Putamen (tissue), 1 donor: ENCODE data around the gene PDE4B.
"Not testable (repeated sequence)": the region's sequence is repeated elsewhere in the genome, so short reads cannot be mapped to it uniquely, and the experiment has no call there.

ENCODE experiments used
- DNase-seq: peaks from one replicate; pipeline ENCODE4 v3.0.0-alpha.2; 2016; ENCODE audit warnings: low spot score

Gene PDE4B

GRCh38 chr1:66311628-66312027 is 518.9 kb downstream of the PDE4B start:
- DNase-seq = no peak

DNA sequence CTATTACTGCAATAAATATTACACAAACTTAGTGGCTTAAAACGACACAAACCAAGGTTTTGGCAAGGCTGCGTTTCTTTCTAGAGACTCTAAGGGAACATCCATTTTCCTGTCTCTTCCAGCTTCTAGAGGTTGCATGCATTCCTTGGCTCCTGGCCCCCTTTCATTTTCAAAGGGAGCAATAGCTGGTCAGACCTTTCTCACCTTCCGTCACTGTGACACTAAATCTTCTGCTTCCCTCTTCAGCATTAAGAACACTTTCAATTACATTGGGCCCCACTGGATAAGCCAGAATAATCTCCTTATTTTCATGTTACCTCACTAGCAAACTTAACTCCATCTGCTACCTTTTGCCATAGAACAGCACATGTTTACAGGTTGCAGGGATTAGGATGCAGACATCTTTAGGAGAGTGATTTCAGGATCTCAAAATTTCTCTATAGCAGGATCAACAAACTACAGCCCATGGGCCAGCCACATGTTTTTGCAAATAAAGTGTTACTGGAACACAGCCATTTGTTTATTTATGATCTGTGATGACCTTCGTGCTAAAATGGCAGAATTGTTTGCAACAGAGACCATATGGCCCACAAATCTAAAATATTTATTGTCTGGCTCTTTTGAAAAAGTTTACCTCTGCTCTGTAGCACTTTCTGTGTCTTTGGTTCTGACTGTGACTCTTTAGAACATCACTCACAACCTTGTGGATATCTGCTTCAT is 519.7 kb downstream of the PDE4B start:
- DNase-seq = no peak

- no peak for DNase-seq
Observed at GRCh38 chr1:66313429-66313828, 520.7 kb downstream of the PDE4B start.

DNA sequence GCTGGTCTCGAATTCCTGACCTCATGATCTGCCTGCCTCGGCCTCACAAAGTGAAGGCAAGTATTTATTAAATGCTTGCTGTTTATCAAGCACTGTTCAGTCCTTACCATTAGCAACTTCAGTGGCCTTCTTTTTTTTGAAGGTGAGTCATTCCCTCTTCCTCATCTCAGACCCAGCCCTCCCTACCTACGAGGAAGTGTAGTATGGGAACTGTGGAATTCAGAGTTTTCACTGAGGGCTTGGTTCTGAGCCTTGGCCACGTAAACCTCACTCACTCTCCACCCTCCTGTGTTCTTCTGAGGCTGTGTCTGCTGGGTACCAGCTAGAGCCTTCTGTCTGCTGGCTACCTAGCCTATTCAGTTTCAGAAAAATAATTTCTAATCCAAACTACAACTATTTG is 523.0 kb downstream of the PDE4B start:
- no peak for DNase-seq

GRCh38 chr1:66316464-66317247 is 524.0 kb downstream of the PDE4B start:
- DNase-seq = no peak

- DNase-seq = no peak
Observed at GRCh38 chr1:66317248-66317515, 524.5 kb downstream of the PDE4B start.

- DNase-seq = no peak
Observed at GRCh38 chr1:66320231-66320630, 527.5 kb downstream of the PDE4B start.

- not testable (repeated sequence) for DNase-seq
Observed at GRCh38 chr1:66322462-66322861, 529.8 kb downstream of the PDE4B start.

DNA sequence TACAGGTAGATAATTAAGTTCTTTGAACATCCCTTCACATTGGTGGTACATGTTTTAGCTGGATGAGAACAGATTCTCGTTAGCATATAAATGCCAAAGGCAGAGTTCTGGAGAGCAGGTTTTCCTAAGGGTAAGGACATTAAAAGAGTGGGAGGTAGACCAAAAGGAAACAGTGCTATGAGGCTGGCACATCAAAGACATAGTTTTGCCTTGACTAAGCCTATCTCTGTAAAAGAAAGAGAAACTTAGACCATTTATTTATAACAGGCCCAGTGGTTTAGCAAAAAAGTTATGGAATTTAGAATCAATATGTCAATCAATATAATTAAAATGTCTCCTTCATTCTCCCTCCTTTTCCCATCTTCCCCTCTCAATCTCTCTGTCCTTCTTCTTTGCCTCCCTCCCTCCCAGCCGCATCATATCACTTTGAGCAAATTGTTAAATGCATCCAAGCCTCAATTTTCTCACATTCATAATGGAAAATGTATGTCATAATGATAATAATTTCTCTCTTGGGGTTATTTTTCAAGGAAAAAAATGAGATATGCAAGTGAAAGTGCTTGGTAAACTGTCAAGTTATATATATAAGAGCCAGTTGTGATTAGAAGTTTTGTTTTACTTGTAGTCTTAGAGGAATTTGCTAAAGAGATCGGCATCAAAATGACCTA is 531.4 kb downstream of the PDE4B start:
- no peak for DNase-seq

GRCh38 chr1:66325594-66326380 is 533.1 kb downstream of the PDE4B start:
- DNase-seq = no peak

- DNase-seq = no peak
Observed at GRCh38 chr1:66326867-66327266, 534.2 kb downstream of the PDE4B start.

DNA sequence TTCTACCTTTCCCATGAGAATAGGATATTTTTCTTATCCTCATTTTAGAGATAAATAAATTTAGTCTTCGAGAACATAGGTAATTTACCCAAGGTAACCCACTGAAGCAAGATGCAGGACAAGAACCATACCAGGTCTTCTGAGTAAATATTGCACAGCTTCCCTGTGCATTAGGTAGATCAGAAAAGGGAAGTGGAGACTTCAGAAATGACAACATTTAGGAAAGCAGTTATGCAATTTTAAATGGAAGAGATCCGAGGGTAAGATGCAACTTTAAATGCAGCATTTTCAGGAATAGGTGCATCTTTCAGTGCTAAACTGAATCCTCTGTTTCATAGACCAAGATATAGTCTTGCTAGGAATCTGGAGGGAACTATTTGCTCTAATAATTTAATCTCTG is 534.9 kb downstream of the PDE4B start:
- no peak for DNase-seq

- no peak for DNase-seq
Observed at GRCh38 chr1:66328896-66329295, 536.2 kb downstream of the PDE4B start.

DNA sequence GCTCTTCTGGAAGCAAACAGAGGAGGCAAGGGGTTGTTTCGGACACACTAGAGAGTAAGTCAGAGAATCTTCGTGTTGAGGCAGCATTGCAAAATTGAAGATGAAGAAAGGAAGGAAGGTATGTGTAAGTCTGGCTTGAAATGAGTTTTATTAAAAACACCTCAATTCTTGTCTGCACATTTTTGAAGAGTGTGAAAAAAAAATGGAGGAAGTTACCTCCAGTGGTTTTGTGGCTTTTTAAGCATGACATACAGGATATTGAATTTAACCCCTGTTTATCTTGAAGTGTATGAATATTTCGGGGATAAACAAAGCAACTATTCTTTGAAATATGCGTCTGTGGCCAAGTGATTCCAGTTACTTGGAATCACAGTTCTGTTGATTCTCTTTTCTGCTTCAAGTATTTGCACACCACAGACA is 538.0 kb downstream of the PDE4B start:
- no peak for DNase-seq

GRCh38 chr1:66331658-66332547 is 539.2 kb downstream of the PDE4B start:
- no peak for DNase-seq

DNA sequence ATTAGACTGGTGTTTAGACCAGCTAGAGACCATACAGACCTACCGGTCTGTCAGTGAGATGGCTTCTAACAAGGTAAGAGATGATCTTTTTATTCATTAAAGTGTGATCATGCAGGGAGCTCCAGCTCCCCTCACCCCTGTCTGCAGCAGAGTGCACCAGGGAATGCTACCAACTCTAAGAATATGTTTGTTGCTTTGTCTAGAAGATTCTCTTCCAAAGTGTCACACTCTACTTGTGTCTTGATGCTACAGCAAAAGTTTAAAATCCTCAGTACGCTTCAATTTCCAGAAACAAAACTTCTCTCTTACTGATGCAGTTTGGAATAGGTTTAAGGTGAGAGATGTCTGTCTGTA is 539.8 kb downstream of the PDE4B start:
- DNase-seq = no peak

GRCh38 chr1:66333466-66334199 is 540.9 kb downstream of the PDE4B start:
- DNase-seq = no peak

- DNase-seq = no peak
Observed at GRCh38 chr1:66334318-66334717, 541.6 kb downstream of the PDE4B start.

DNA sequence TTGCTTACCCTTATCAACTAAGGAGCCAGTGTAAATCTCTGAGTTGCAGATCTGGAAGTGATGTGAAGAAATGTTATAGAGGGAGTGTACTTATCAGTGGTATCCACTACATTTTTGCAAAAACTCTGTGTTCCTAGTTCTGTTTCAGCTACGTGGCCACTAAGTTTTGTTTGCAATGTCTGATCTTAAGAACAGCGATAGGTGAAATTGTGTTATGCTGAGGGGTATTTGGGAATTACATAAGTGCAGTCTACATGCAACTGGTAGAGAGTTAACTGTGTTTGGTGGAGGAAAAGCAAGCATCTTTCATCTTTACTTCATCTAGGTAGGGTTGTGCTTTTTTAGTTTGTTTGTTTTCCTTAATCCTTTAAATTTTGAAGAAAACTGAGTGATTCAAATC is 542.4 kb downstream of the PDE4B start:
- DNase-seq = no peak

- peak; percentile 68 for DNase-seq
Observed at GRCh38 chr1:66335859-66336640, 543.4 kb downstream of the PDE4B start.
